Activated CD4-positive, alpha-beta T cell treated with anti-CD3 and anti-CD28 coated beads for 36 hours (primary cell): Measurements from ENCODE around the gene B4GALNT4. TPM values are rescaled to one million over a fixed set of nuclear protein-coding genes. Genes with fewer than 3 reads are reported as not detected.
"Not testable (repeated sequence)": the region's sequence is repeated elsewhere in the genome, so short reads cannot be mapped to it uniquely, and the experiment has no call there.

Experiments
- ATAC-seq: fragments of 200-7000 bp; cut with Tn5 transposase; one replicate; pipeline ENCODE4 v1.10.0; 2021; ENCODE audit warnings: mild to moderate bottlenecking, moderate library complexity
- CTCF ChIA-PET: fragments of 350-600 bp; sonication (Branson Sonifier 250); formaldehyde crosslinking; loops from one replicate; lab custom pipeline; 2021; ENCODE audit warnings: antibody characterized with exemption; lab: Charles Lee
- POLR2A ChIA-PET: fragments of 350-600 bp; sonication (Branson Sonifier 250); formaldehyde crosslinking; loops from one replicate; lab custom pipeline; 2021; ENCODE audit warnings: antibody characterized with exemption, inconsistent platforms; lab: Charles Lee
- DNase-seq: peaks from one replicate; pipeline ENCODE4 v3.0.0-alpha.2; 2020
- H3K27ac Mint-ChIP-seq: one replicate; pipeline ENCODE4 v1.8.0; 2021; ENCODE audit warnings: mixed read lengths
- H3K27me3 Mint-ChIP-seq: one replicate; pipeline ENCODE4 v1.8.0; 2021; ENCODE audit warnings: mixed read lengths
- H3K36me3 Mint-ChIP-seq: one replicate; pipeline ENCODE4 v1.8.0; 2021; ENCODE audit warnings: low read depth, mixed read lengths
- H3K4me1 Mint-ChIP-seq: one replicate; pipeline ENCODE4 v1.8.0; 2021; ENCODE audit warnings: mixed read lengths
- H3K4me3 Mint-ChIP-seq: one replicate; pipeline ENCODE4 v1.8.0; 2021; ENCODE audit warnings: mild to moderate bottlenecking, moderate library complexity, mixed read lengths
- H3K9me3 Mint-ChIP-seq: one replicate; pipeline ENCODE4 v1.8.0; 2021; ENCODE audit warnings: low read depth, mixed read lengths
- intact Hi-C, 2 experiments: fragments of 100-400 bp; cut with DNase I in 1 of 2; cut with micrococcal nuclease in 1 of 2; formaldehyde crosslinking; loops; one replicate each; pipeline versions ENCODE4 v1.14.2 to v1.15.1; 2022 to 2024; cut with DNase I, micrococcal nuclease
- total RNA-seq, 2 experiments: library from RNA; stranded (reverse); gene quantifications; one replicate each; pipeline ENCODE4 v1.2.3, GENCODE V29; 2021

Gene B4GALNT4
- total RNA-seq, 2 experiments from 2014 or later, result 3.8 to 6.6 TPM

DNA sequence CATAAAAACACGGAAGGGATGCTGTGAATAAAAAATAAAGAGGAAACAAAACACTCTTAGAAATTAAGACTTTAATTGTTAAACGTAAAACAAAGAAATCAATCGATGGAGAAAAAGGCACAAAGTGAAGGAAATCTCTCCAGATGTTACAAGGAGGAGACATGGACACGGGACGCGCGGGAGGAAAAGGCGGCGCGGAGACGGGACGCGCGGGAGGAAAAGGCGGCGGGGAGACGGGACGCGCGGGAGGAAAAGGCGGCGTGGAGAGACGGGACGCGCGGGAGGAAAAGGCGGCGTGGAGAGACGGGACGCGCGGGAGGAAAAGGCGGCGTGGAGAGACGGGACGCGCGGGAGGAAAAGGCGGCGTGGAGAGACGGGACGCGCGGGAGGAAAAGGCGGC lies 55.5 kb downstream of the B4GALNT4 start:
- H3K27me3 Mint-ChIP-seq, ATAC-seq, H3K27ac Mint-ChIP-seq, DNase-seq, H3K4me3 Mint-ChIP-seq, H3K9me3 Mint-ChIP-seq, POLR2A ChIA-PET, H3K4me1 Mint-ChIP-seq, intact Hi-C loops: not testable (repeated sequence)
- CTCF ChIA-PET, result interaction anchor here (1.1 kb wide), 1 partner anchor 25 kb away, joined by 3 read pairs; no protein-coding TSS in a partner anchor
- H3K36me3 Mint-ChIP-seq, result peaks cover 16% of the 10 kb centered on the region

DNA sequence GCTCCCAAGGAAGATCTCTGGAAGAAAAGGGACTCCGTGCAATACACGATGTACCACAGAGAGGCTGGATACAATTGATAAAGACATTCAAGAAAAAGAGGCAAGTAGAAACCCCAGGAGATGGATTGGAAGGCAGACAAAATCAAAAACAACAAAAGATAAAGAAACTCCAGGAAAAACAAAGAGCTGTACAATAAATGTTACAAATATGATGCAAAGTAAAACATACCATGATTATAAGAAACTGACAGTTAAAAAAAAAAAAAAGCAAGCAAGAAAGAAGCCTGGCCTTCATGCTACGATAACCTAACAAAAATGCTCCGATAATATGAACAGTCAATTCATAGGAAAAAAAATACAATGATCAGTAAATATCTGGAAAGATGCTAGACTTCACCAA lies 56.0 kb downstream of the B4GALNT4 start:
- H3K27me3 Mint-ChIP-seq, result no peaks in the 10 kb centered on the region
- no peak for DNase-seq
- H3K27ac Mint-ChIP-seq, result no peak overlapping the region
- no peak overlapping the region for H3K4me3 Mint-ChIP-seq
- H3K9me3 Mint-ChIP-seq, result no peaks in the 10 kb centered on the region
- ChIA-PET CTCF (interaction anchor here (1.3 kb wide), 1 partner anchor 20 kb away, joined by 3 read pairs; no protein-coding TSS in a partner anchor), POLR2A (no interaction called here)
- H3K36me3 Mint-ChIP-seq, result peaks cover 16% of the 10 kb centered on the region
- no peaks in the 10 kb centered on the region for H3K4me1 Mint-ChIP-seq
- ATAC-seq, result no peak
- intact Hi-C loops, result no loop called here

DNA sequence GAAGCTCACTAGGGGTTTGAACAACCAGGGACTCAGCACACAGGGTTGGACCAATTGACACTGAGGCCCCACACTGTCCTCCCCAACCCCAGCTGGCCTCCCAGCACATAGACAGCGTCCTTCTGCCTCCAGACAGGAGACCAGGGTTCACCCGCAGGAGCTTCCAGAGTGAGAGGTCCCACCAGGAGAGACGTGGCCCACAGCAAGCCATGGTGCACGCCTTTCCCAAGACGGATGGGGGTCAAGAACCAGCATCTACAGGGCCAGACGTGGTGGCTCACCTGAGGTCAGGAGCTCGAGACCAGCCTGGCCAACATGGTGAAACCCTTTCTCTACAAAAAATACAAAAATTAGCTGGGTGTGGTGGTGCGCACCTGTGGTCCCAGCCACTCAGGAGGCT lies 57.6 kb downstream of the B4GALNT4 start:
- Mint-ChIP-seq H3K9me3 (no peaks in the 10 kb centered on the region), H3K27me3 (no peaks in the 10 kb centered on the region), H3K4me3 (no peak overlapping the region), H3K27ac (no peak overlapping the region), H3K4me1 (no peaks in the 10 kb centered on the region), H3K36me3 (peaks cover 16% of the 10 kb centered on the region)
- ChIA-PET CTCF (interaction anchor here (1.3 kb wide), 1 partner anchor 11 kb away, joined by 5 read pairs; no protein-coding TSS in a partner anchor), POLR2A (no interaction called here)
- peak; percentile 1 for DNase-seq
- intact Hi-C loops, result no loop called here
- ATAC-seq, result no peak

DNA sequence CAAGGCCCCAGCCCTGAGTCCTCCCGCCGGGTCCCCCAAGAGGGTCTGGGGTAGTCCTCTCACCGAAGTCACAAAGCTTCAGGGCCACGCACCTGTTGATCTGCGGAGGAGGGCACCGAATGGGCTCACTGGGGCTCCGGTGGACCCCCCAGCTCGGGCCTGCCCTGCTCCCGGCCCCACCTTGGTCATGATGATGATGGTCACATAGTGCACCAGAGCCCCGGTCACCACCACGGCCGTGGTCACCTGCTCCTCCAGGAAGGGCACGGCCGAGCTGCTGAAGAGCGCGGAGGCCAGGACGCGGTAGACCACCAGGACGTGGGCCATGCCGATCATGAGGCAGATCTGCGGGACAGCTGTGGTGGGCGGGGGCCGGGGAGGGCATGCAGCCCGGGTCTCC lies 59.0 kb downstream of the B4GALNT4 start:
- no peak for DNase-seq
- H3K27ac Mint-ChIP-seq, result no peak overlapping the region
- no peak overlapping the region for H3K4me3 Mint-ChIP-seq
- no peaks in the 10 kb centered on the region for H3K4me1 Mint-ChIP-seq
- CTCF ChIA-PET, result no interaction called here
- no peaks in the 10 kb centered on the region for H3K27me3 Mint-ChIP-seq
- H3K36me3 Mint-ChIP-seq, result peaks cover 16% of the 10 kb centered on the region
- H3K9me3 Mint-ChIP-seq, result no peaks in the 10 kb centered on the region
- no peak for ATAC-seq
- intact Hi-C loops, result no loop called here
- POLR2A ChIA-PET, result no interaction called here

DNA sequence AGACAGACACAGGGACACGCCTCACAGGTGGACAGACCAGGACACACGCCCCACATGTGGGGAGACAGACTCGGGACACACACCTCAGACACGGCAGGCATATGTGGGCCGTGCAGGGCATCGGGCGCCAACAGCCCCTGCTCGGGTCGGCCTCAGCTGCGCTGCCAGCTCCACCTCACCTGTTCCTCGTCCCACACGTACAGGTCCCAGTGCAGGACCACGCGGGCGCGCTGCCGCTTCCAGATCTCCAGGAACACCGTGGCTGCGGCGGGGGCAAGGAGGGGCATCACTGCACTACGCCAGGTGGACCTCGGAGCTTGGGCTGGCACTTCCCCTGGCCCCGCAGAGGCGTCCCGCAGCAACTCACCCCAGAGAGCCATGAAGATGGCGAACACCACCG lies 60.1 kb downstream of the B4GALNT4 start:
- no peaks in the 10 kb centered on the region for H3K27me3 Mint-ChIP-seq

DNA sequence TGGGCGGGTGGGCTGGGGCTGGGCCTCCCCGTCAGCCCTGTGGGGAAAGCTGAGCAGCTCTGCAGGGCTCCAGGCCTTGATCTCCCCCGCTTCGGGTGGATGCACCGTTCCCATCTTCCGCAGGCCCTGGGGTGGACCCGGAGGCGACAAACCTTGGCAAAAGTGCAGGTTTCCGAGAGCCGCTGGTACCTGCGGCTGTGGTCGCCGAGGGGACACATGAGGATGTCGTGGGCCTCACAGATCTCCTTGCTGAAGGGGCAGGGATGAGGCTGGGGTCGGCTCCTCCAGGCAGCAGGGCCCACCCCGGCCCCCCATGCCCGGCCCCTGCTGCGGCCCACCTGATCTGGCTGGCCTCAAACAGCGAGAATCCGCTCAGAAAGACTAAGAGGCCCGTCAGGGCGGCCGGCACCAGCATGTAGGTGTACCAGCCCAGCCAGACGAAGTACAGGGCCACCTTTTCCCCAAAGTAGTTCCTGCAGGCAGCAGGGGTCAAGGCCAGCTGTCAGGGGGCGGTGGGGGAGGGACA lies 60.7 kb downstream of the B4GALNT4 start:
- intact Hi-C loops, result no loop called here
- H3K9me3 Mint-ChIP-seq, result no peaks in the 10 kb centered on the region
- DNase-seq (no peak), ATAC-seq (no peak)
- CTCF ChIA-PET, result no interaction called here
- H3K27me3 Mint-ChIP-seq, result no peaks in the 10 kb centered on the region
- H3K36me3 Mint-ChIP-seq, result peaks cover 10% of the 10 kb centered on the region
- no peak overlapping the region for H3K4me3 Mint-ChIP-seq
- POLR2A ChIA-PET, result no interaction called here
- H3K4me1 Mint-ChIP-seq, result no peaks in the 10 kb centered on the region
- H3K27ac Mint-ChIP-seq, result no peak overlapping the region

More for the DNA sequence above, 60.1 kb downstream of the B4GALNT4 start:
- ChIA-PET CTCF (no interaction called here), POLR2A (no interaction called here)
- no peaks in the 10 kb centered on the region for H3K9me3 Mint-ChIP-seq
- no peak overlapping the region for H3K27ac Mint-ChIP-seq
- no peaks in the 10 kb centered on the region for H3K4me1 Mint-ChIP-seq
- H3K4me3 Mint-ChIP-seq, result no peak overlapping the region
- no peak for DNase-seq
- peaks cover 14% of the 10 kb centered on the region for H3K36me3 Mint-ChIP-seq
- ATAC-seq, result no peak
- intact Hi-C loops, result no loop called here

Other genes with a start within 250 kb of the B4GALNT4 start
- gene SCGB1C1, start 176.4 kb upstream of the B4GALNT4 start, total RNA-seq, result not detected
- gene BET1L, start 162.1 kb upstream of the B4GALNT4 start, total RNA-seq, result 10 to 100 TPM; 45.5 to 49.4 TPM
- 100 to 1,000 TPM; 104 to 124 TPM for gene RIC8A, start 161.8 kb upstream of the B4GALNT4 start, total RNA-seq
- 10 to 100 TPM; 19.6 to 23.3 TPM for gene SIRT3, start 133.2 kb upstream of the B4GALNT4 start, total RNA-seq
- 100 to 1,000 TPM; 134 to 212 TPM for gene PSMD13, start 132.5 kb upstream of the B4GALNT4 start, total RNA-seq
- under 1 TPM; 0.32 to 0.57 TPM for gene NLRP6, start 91.1 kb upstream of the B4GALNT4 start, total RNA-seq
- 10 to 100 TPM; 73.4 to 82.3 TPM for gene PGGHG, start 80.4 kb upstream of the B4GALNT4 start, total RNA-seq
- gene IFITM5, start 70.0 kb upstream of the B4GALNT4 start, total RNA-seq, result not detected
- gene IFITM2, start 61.7 kb upstream of the B4GALNT4 start, total RNA-seq, result 100 to 1,000 TPM; 451 to 474 TPM
- gene IFITM1, start 55.5 kb upstream of the B4GALNT4 start, total RNA-seq, result 100 to 1,000 TPM; 248 to 285 TPM
- 100 to 1,000 TPM in 1 of 2 experiments, 10 to 100 TPM in 1; 77.5 to 122 TPM for gene IFITM3, start 48.6 kb upstream of the B4GALNT4 start, total RNA-seq
- gene PKP3, start 24.7 kb downstream of the B4GALNT4 start, total RNA-seq, result under 1 TPM; 0.07 to 0.18 TPM
- gene SIGIRR, start 45.5 kb downstream of the B4GALNT4 start, total RNA-seq, result 10 to 100 TPM; 33.0 to 34.9 TPM
- 10 to 100 TPM; 31.7 to 38.8 TPM for gene ANO9, start 72.5 kb downstream of the B4GALNT4 start, total RNA-seq
- 10 to 100 TPM; 14.8 to 18.8 TPM for gene PTDSS2, start 80.8 kb downstream of the B4GALNT4 start, total RNA-seq
- gene RNH1, start 137.7 kb downstream of the B4GALNT4 start, total RNA-seq, result 100 to 1,000 TPM; 111 to 116 TPM
- gene HRAS, start 166.1 kb downstream of the B4GALNT4 start, total RNA-seq, result 10 to 100 TPM; 26.8 to 41.9 TPM
- under 1 TPM; 0.96 to 0.98 TPM for gene LRRC56, start 168.0 kb downstream of the B4GALNT4 start, total RNA-seq
- gene LMNTD2, start 191.2 kb downstream of the B4GALNT4 start, total RNA-seq, result 1 to 10 TPM; 2.7 to 4.9 TPM
- 10 to 100 TPM; 16.8 TPM for gene RASSF7, start 191.5 kb downstream of the B4GALNT4 start, total RNA-seq
- gene PHRF1, start 207.0 kb downstream of the B4GALNT4 start, total RNA-seq, result 10 to 100 TPM; 40.0 to 44.5 TPM
- gene IRF7, start 246.5 kb downstream of the B4GALNT4 start, total RNA-seq, result 10 to 100 TPM; 57.1 to 62.6 TPM